HL-60 (cell line): ENCODE data around the gene AGMAT.
"Not testable (repeated sequence)": the region's sequence is repeated elsewhere in the genome, so short reads cannot be mapped to it uniquely, and the experiment has no call there.

Experiments used
- DNase-seq, 2 experiments: peaks; one replicate each; pipeline ENCODE4 v3.0.0-alpha.2; 2010 to 2020; ENCODE audit warnings: low read depth in 1 of 2, low spot score in 1 of 2
- H3K27ac ChIP-seq: fragments of 250-450 bp; sonication (Bioruptor Pico); replicated peaks from 2 replicates; pipeline ENCODE4 v1.5.1; 2020; ENCODE audit warnings: mild to moderate bottlenecking, moderate library complexity
- H3K27me3 ChIP-seq: fragments of 250-450 bp; sonication (Bioruptor Pico); 2 replicates; pipeline ENCODE4 v1.5.1; 2021; ENCODE audit warnings: mild to moderate bottlenecking, moderate library complexity; ENCODE audit not compliant: insufficient read depth, poor library complexity, severe bottlenecking
- H3K4me3 ChIP-seq: replicated peaks from 2 replicates; pipeline ENCODE4 v1.5.1; 2011; ENCODE audit warnings: mild to moderate bottlenecking, control low read depth, low read length; ENCODE audit not compliant: insufficient read depth
- CTCF ChIP-seq: IDR thresholded peaks from one replicate; pipeline ENCODE4 v1.5.1; 2011; ENCODE audit warnings: low read length, control low read depth, inconsistent platforms; ENCODE audit not compliant: insufficient read depth
- GABPA ChIP-seq: IDR thresholded peaks from 2 replicates; pipeline ENCODE4 v1.6.1; 2012; ENCODE audit warnings: low read depth
- POLR2AphosphoS5 ChIP-seq: IDR thresholded peaks from 2 replicates; pipeline ENCODE4 v1.6.1; 2012; ENCODE audit warnings: low read depth
- SPI1 ChIP-seq: IDR thresholded peaks from 2 replicates; pipeline ENCODE4 v1.6.1; 2012; ENCODE audit warnings: low read depth, mild to moderate bottlenecking, borderline replicate concordance
- TF ChIP-seq, protein P1 (sequence below): IDR thresholded peaks from 2 replicates; pipeline ENCODE4 v1.6.1; 2012; ENCODE audit warnings: low read depth; ENCODE audit not compliant: insufficient replicate concordance

The AGMAT gene

GRCh38 chr1:15610167-15610566 lies 25.3 kb upstream of the AGMAT start:
- TF ChIP-seq POLR2AphosphoS5: no peak
- no peak for TF ChIP-seq GABPA
- TF ChIP-seq, protein P1, sequence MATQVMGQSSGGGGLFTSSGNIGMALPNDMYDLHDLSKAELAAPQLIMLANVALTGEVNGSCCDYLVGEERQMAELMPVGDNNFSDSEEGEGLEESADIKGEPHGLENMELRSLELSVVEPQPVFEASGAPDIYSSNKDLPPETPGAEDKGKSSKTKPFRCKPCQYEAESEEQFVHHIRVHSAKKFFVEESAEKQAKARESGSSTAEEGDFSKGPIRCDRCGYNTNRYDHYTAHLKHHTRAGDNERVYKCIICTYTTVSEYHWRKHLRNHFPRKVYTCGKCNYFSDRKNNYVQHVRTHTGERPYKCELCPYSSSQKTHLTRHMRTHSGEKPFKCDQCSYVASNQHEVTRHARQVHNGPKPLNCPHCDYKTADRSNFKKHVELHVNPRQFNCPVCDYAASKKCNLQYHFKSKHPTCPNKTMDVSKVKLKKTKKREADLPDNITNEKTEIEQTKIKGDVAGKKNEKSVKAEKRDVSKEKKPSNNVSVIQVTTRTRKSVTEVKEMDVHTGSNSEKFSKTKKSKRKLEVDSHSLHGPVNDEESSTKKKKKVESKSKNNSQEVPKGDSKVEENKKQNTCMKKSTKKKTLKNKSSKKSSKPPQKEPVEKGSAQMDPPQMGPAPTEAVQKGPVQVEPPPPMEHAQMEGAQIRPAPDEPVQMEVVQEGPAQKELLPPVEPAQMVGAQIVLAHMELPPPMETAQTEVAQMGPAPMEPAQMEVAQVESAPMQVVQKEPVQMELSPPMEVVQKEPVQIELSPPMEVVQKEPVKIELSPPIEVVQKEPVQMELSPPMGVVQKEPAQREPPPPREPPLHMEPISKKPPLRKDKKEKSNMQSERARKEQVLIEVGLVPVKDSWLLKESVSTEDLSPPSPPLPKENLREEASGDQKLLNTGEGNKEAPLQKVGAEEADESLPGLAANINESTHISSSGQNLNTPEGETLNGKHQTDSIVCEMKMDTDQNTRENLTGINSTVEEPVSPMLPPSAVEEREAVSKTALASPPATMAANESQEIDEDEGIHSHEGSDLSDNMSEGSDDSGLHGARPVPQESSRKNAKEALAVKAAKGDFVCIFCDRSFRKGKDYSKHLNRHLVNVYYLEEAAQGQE: no peak
- TF ChIP-seq SPI1: no peak
- TF ChIP-seq CTCF: no peak
- no peak overlapping the region for H3K4me3 ChIP-seq
- DNase-seq: no peak
- no peak overlapping the region for H3K27ac ChIP-seq
- no peaks in the 10 kb centered on the region for H3K27me3 ChIP-seq

GRCh38 chr1:15609631-15610030 lies 24.8 kb upstream of the AGMAT start:
- no peak for DNase-seq

DNA sequence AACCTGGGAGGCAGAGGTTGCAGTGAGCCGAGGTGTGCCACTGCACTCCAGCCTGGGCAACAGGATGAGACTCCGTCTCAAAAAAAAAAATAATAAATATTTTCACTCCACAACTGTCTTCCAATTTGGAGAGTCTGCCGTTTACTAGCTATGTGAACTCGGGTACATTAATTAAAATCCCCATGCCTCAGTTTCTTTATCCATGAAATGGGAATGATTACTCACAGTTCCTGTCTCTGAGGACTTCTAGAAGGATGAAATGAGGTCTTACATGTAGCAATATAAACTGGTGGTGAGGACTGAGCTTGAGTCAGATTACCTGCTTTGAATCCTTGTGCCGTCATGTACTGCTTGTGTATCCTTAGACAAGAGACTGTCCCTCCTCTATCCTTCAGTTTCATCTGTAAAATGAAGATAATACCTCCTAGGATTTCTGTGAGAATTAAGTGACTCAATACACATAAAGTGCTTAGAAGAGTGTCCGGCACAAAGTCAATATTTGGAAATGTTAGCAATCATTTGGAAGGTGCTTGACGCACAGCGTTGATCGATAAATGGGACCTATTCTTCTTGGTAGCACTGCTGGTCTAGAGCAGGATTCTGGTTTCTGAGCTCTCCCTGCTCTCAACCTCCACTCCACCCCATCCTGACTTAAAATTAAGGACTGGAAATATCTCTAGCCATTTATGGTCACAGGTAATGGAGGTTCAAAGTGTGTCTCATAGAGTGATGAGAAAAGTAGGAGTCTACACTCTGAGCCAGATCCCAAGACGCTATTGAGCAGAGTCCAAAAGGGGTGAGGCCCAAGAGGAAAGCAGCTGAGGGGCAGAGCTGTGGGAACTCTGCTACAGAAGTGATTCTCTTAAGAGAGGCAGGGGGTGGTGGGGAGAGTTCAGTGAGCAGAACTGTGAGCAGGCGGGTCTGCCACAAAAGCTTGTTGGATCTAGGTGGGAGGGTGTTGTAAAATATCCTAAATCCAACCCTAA lies 20.8 kb upstream of the AGMAT start:
- Histone ChIP-seq H3K4me3 (no peak overlapping the region), H3K27me3 (no peaks in the 10 kb centered on the region), H3K27ac (no peak overlapping the region)
- DNase-seq: no peak
- TF ChIP-seq GABPA (no peak), POLR2AphosphoS5 (no peak), SPI1 (no peak), CTCF (no peak)
- TF ChIP-seq, protein P1: no peak

More at GRCh38 chr1:15609631-15610030, 24.8 kb upstream of the AGMAT start:
- no peak overlapping the region for H3K4me3 ChIP-seq
- TF ChIP-seq POLR2AphosphoS5: no peak
- no peak overlapping the region for H3K27ac ChIP-seq
- H3K27me3 ChIP-seq: no peaks in the 10 kb centered on the region

GRCh38 chr1:15604400-15604799 lies 19.5 kb upstream of the AGMAT start:
- peak overlapping the region; percentile 88 for H3K27ac ChIP-seq
- DNase-seq, H3K4me3 ChIP-seq: not testable (repeated sequence)

GRCh38 chr1:15603966-15604282 lies 19.1 kb upstream of the AGMAT start:
- peak overlapping the region; percentile 79 for H3K4me3 ChIP-seq
- peak overlapping the region; percentile 88 for H3K27ac ChIP-seq
- not testable (repeated sequence) for H3K27me3 ChIP-seq

More at GRCh38 chr1:15604400-15604799, 19.5 kb upstream of the AGMAT start:
- H3K27me3 ChIP-seq: not testable (repeated sequence)

More at GRCh38 chr1:15603966-15604282, 19.1 kb upstream of the AGMAT start:
- DNase-seq: not testable (repeated sequence)
